ENCODE measurements around the gene OGFOD3.

- TF ChIP-seq CTCF (conservative IDR thresholded peaks at IDR 0.05 in 1 of 2, IDR thresholded peaks at IDR 0.05 in 1 of 2; ENCODE audit: extremely low read depth in 1 of 2, insufficient read depth in 1 of 2, low read depth in 1 of 2, low read length in 2 of 2) (no peak), EZH2 (IDR thresholded peaks at IDR 0.05; ENCODE audit: borderline replicate concordance, low read length) (no peak)
Measured at GRCh38 chr17:82348434-82348833, 70.0 kb downstream of the OGFOD3 start.

Data from mammary epithelial cell (primary cell).